ENCODE data around the gene ARHGAP24. TPM values are rescaled to one million over a fixed set of nuclear protein-coding genes. Genes with fewer than 3 reads are reported as not detected.

Gene ARHGAP24
- polyA plus RNA-seq, 4 donors, result 109 to 126 (median 121) TPM

DNA sequence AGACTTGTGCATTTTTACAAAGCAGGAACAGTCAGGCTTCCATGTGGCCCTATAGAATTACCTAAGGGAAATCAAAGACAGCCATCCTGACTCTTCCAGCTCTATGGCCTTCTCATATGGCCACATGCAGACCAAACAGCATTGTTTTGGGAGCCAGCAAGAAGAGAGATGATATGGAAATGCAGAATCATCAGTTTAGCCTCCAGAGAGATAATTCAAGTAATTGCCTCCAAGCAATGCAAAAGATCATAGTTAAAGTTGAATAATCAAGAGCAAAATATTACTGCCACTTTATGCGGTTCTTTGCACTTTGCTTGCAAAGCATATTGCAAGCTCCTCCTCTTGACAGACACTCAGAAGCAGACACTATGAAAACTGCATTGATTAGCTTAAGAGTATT is 207.4 kb downstream of the ARHGAP24 start:
- DNase-seq (ENCODE audit: low read depth in 4 of 4, low spot score in 3 of 4), result no peak

DNA sequence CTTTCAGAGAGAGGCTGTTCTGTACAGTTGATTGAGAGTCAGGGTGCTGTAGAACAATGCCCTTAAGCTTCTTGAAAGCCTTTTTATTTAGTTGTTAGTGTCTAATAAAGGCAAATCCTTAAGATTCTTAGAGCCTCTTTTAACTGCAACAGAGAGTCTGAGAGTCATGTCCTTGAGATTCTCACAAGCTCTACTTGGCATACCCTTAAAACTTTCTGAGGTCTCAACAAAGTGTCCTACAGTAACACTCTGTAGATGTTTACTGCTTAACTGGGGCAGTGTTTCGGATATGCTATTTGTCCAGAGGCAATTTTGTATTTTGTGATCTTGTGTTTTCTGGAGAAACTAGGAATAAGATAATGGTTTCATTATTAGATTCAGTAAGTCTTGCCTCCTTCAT is 209.7 kb downstream of the ARHGAP24 start:
- DNase-seq (ENCODE audit: low read depth in 4 of 4, low spot score in 3 of 4), result no peak

DNA sequence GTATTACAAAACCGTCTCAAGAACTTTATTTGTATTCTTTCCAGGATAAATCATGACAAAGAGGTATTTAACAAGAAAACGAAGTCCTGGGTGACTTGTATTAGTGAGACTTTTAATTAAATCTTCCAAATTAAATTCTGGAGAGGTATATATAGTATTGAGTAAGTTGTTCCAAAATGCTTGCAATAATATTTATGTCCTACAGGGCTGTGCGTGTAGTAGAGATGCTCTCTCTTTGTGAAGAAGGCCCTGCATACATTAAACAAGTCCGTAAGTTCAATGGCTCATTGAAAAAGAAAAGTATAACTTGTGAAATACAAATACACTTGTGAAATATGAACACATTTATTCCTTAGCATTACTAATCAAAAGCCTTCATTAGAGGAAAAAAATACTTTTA is 211.4 kb downstream of the ARHGAP24 start:
- DNase-seq (ENCODE audit: low read depth in 4 of 4, low spot score in 3 of 4), result no peak

DNA sequence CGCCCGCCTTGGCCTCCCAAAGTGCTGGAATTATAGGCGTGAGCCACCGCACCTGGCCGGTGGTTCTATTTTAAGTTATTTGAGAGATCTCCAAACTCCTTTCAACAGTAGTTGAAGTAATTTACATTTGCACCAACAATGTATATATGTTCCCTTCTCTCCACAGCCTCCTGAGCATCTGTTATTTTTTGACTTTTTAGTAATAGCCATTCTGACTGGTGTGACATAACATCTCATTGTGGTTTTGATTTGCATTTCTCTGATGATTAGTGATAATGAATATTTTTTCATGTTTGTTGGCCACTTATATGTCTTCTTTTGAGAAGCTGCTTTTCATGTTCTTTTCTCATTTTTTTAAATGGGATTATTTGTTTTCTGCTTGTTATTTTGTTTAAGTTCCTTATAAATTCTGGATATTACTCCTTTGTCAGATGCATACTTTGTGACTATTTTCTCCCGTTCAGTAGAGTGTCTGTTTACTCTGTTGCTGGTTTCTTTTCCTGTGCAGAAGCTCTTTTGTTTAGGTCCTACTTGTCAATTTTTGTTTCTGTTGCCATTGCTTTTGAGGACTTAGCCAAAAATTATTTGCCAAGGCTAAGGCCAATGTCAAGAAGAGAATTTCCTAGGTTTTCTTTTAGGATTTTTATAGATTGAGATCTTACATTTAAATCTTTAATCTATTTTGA is 213.2 kb downstream of the ARHGAP24 start:
- DNase-seq (ENCODE audit: low read depth in 4 of 4, low spot score in 3 of 4), result no peak

DNA sequence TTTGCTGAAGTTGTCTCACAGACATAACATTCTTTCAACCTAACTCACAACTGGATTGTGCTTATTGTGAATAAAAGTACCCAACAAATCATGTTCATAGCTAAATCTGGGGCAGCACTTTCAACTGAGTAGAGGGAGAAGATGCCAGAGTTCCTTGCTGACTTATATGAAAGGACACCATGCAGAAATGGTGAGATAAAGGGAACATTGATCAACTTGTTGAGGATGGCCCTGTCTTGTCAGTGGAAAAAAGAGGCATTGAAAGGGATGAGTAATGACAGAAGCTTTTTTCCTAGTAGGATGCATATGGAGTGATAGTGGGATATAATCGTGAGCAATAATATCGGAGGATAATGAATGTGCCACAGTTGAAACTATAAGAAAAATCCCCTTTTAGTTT is 221.7 kb downstream of the ARHGAP24 start:
- DNase-seq (ENCODE audit: low read depth in 4 of 4, low spot score in 3 of 4), result no peak

DNA sequence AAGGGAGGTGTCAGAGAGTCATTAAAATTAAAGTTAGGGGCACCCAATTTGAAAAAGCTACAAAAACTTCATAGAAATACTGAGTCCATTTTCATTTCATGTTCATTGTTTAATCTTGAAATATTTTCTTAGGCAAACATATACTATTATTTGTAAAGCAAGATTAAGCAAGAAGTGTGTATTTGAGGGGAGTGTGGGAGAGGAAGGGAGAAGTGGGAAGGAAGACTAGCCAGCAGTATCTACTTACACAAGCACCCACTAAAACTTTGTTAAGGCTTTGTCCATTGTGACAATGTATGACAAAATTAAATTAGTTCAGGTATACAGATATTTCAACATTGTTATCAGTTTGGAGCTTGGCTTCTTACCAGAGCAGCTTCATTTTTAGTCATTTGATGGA is 222.9 kb downstream of the ARHGAP24 start:
- DNase-seq (ENCODE audit: low read depth in 4 of 4, low spot score in 3 of 4), result no peak

DNA sequence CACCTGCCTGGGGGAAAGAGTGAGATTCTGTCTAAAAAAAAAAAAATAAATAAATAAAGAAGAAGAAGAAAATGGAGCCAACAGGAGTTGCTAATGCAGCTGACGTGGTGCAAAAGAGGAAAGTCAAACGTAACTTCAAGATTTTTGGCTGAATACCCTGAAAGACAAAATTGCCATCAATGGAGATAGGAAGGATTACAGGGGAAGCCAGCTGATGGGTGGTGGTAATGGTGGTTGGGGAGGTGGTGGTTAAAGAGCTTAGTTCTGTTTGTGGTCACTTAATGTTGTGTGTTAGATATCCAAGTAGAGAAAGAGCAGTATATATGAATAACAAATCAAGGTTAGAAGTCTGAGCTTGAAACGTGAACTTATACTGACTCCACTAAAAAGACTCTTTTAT is 225.4 kb downstream of the ARHGAP24 start:
- DNase-seq (ENCODE audit: low read depth in 4 of 4, low spot score in 3 of 4), result no peak

DNA sequence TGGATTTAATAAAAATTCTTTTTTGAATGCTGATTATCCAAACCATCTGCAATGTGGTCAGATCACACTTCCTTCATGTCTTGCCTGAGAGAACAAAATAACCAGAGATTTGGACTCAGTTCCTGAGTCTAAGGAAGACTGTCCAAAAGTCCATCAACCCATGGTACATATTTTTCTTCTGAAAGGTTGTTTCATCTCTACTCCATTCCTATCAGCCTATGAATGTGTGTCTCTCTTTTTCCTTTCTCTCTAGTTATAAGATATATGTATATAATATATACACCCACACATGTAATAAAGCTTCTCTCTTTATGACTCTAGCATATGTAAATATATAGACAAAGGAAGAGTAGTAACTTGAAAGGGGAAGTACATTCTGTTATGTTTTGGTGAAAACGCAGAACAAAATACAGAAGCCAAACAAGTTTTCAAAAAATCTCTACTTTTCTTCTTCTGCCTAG is 226.9 kb downstream of the ARHGAP24 start:
- no peak for DNase-seq (ENCODE audit: low read depth in 4 of 4, low spot score in 3 of 4)

DNA sequence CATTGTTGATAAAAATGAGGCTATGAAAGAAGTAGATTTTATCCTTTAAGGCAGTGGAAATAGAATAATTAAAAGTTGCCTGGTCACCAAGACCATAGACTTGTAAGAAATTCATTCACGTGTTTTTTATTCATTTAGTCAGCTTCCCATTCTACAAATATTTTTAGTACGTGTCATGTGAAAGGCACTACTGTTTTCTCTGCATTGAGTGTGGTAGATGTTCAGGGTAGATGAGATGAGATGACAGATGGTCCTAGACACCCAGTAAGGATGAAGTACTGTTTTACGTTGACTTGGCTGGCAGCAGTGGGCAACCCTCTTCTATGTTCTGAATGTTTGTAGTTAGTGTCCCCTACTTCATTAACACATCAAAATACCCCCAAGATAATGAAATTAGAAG is 228.1 kb downstream of the ARHGAP24 start:
- DNase-seq (ENCODE audit: low read depth in 4 of 4, low spot score in 3 of 4), result no peak

DNA sequence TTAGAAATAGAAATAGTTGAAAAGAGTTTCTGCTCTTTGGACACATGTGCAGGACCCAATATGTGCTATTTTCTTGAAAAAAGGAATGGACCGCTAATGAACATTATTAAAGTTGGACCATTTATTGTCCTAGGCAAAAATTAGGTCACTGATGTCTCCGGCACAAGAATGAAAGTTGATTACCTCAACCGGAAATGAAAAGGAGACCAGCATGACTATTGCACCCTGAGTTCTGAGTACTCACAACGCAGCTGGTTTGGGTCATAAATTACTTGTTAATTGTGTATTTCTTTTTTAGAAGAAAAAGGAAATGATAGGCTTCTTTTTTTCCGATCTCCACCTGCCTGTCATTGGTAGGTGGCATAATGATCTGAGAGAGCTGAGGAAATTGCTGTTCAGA is 232.7 kb downstream of the ARHGAP24 start:
- no peak for DNase-seq (ENCODE audit: low read depth in 4 of 4, low spot score in 3 of 4)

DNA sequence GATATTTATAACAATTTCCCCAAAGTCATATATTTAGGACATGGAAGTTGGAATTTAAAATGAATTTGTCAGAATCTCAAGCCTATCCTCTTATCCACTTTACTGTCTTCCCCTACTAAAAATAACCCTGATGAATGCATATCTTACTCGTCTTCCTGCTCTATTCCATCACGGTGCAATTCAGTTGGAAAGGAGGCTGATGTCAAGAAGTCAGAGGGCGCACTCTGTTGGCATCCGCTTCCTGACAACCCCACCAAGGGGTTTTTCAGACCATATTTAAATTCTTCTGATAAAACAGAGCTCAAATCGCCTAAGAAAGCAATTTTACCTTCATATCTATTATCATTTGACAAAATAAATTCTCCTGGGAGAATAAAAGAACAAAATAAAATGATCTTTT is 233.5 kb downstream of the ARHGAP24 start:
- no peak for DNase-seq (ENCODE audit: low read depth in 4 of 4, low spot score in 3 of 4)

DNA sequence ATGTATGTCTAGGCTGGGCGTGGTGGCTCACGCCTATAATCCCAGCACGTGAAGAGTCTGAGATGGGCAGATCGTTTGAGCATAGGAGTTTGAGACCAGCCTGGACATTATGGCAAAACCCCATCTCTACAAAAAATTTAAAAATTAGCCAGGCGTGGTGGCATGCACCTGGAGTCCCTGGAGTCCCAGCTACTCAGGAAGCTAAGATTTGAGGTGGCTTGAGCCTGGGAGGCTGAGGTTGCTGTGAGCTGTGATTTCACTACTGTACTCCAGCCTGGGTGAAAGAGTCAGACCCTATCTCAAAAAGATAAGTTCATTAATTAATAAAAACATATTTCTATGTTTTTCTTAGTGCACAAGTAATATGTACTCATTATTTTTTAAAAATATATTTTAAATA is 238.1 kb downstream of the ARHGAP24 start:
- no peak for DNase-seq (ENCODE audit: low read depth in 4 of 4, low spot score in 3 of 4)

DNA sequence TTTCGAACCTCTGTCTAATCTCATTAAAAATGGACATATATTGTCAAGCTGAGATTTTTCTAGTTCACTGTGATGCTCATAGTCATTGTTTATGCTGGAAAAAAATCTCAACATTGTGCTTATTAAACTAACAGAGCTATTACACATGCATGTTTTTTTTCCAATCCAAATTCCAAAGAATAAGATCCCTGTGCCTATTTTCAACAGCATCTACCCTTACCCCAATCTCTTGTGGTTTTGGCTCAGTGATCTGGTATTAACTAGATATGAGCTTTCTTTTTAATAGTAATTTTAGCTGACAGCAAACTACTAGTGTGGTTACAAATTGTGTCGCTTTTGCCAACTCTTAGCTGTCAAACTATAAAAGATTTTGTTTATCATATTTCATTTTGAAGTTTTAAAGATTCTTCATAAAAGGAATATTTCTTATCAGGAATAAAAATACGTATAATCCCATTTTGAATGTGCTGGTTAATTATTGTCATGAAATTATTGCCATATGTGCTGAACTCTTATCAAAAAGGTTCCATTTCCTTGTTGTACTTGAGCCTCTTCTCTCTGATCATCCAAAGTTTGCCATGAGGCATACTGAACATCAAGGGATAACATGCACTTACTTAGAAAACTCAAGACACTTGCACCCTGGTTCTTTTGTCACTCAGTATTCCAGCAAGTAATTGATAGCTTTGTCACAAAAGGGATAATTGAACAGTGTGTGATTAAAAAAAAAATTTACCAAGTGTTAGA is 241.2 kb downstream of the ARHGAP24 start:
- no peak for DNase-seq (ENCODE audit: low read depth in 4 of 4, low spot score in 3 of 4)

DNA sequence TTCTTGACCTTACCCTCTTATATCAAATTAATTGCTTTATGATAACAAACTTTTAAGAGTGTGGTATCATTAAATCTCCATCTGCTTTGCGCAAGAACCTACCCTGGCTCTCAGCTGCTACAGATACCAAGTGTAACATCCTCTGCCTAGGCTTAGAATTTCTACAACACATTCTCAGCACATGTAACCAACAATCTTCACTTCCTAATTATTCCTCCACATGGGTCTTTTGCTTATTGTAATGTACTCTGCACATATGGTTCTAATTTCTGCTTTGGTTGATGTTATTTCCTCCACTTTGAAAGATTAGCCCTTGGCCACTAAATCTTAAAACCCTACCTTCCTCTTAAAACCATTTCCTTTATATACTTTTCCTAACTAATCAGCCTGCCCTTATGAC is 242.4 kb downstream of the ARHGAP24 start:
- no peak for DNase-seq (ENCODE audit: low read depth in 4 of 4, low spot score in 3 of 4)

DNA sequence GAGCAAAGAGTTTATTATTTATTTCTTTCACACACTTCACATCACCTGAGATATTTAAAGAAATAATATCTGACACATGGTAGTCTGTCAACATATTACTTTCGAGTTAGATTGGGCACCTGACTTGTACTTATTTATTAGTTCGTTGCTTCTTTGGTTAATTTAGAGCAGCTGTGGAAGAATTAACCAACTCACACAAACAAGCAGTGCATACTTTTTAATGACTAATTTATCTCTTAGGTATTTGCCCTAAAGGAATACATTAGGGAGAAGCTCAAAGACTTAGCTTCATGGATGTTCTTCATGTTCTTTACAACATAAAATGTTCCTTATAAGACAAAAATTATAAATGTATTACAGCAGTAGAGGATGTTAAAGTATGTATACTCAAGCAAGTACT is 242.9 kb downstream of the ARHGAP24 start:
- no peak for DNase-seq (ENCODE audit: low read depth in 4 of 4, low spot score in 3 of 4)

DNA sequence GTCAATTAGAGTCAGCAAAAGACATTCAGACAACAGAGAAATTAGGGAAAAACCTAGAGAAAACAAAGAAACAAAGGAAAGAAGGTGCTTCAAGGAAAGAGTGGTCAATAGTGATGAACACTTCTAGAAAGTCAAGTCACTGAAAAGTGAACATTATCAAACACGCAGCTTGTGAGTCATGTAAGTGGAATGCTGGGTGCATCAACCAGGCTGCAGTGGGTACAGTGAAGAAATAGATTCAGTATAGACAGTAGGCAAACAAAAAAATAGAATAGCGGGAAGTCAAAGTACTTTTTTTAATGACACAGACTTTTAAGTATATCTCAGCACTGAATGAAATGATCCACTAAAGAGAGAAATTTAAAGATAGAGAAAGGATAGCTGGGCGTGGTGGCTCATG is 245.8 kb downstream of the ARHGAP24 start:
- no peak for DNase-seq (ENCODE audit: low read depth in 4 of 4, low spot score in 3 of 4)

DNA sequence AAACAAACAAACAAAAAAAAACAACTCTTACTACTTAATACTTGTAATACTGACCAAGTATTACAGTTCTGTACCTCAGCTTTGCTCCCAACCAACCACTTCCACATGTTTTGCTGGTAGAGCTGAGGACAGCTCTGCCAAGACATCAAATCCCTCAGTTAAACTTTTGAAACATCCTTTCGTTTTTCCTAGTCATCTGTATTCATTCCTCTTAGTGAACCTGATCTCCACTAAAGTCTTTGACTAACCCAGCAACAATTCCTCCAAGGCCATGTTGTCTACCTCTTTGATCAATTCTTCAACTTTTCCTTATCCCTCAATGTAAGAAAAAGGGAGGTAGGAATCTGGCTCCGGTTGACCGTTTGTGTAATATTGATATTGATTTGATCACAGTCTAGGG is 247.5 kb downstream of the ARHGAP24 start:
- DNase-seq (ENCODE audit: low read depth in 4 of 4, low spot score in 3 of 4), result no peak

DNA sequence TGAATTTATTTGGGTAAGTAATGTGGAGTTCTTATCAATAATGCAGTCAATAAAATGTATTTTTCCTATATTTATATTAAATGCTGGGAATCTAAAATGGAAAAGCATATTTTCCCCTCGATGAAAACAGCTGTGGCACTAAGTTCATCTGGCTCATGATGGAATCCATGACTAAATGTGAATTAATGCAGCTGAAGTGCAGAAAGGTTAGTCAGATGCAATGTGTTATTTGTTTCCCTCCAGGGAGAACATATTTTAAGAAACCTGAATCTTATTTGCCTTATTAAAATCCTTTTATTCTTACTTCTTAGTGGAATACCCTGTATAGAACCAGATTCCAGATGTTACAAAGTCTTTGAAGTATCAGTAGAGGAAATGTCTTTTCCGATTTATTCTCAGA is 247.9 kb downstream of the ARHGAP24 start:
- DNase-seq (ENCODE audit: low read depth in 4 of 4, low spot score in 3 of 4), result no peak

DNA sequence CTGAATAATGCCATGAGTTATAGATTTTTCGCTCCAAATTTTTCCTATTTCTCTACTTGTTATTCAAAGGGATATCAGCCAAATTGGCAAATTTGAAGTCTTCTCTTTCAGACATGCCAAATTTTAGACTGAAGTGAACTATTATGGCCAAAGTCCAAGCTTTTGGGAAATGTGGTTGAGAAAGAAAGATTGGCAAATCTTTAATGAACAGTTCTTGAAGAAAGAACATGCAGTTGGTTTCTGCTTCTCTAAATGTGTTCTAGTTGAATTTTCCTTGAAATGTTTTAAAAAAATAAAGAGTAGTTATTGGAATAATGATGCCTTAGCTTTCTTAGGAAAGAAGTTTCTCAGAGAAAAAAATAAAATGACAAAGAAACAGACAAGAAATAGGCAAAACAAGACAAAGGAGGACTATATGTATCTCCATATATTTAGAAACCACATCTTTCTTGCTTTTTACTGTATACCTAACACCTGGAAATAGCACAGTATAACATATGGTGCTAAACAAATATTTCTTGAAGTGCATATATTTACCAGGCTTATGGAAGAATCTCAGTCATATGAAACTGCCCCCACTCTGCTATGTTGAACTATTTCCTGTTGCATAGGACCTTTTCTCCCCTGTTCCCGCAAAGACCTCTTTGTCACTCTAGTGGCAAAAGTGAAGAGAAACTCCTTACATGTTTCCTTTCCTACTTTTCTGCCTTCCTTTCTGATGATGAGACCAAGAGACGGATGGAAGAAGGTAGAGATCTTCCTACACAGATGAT is 250.0 kb downstream of the ARHGAP24 start:
- DNase-seq (ENCODE audit: low read depth in 4 of 4, low spot score in 3 of 4), result no peak

DNA sequence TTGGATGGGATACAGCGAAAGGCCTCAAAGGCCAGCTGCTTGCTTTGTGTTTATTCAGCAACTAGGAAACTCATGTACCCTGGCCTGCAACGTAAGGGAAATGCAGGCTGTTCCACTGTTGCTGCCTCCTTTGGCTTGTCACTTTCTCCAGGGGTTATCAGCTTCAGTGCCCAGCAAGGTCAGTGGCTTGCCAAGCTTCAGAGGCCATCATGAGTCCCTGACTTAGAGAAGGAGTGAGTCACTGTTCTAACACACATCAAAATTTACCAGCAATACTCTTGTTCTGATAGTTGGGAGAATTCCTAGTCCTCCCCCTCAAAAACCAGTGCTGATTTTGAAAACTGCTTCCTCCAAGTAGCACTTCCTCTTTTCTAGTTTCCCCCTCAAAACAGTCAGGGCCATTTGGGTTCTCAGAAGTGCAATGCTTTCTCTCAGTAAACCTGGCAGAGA is 250.8 kb downstream of the ARHGAP24 start:
- no peak for DNase-seq (ENCODE audit: low read depth in 4 of 4, low spot score in 3 of 4)

DNA sequence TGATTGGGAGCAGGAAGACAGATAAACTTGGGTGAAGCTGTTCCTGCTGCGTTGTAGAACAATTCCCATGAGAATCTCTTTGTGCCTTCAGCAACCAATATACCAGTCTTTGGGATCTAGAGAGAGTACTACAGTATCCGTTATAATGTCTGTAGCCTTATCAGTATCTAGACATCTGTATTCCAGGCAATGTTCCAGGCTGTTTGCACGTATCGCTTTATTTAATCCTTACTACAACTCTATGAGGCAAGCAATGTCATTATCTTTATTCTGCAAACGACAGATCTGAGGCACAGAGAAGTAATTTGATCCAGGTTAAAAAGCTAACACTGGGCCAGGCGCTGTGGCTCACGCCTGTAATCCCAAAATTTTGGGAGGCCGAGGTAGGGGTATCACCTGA is 251.6 kb downstream of the ARHGAP24 start:
- DNase-seq (ENCODE audit: low read depth in 4 of 4, low spot score in 3 of 4), result no peak

DNA sequence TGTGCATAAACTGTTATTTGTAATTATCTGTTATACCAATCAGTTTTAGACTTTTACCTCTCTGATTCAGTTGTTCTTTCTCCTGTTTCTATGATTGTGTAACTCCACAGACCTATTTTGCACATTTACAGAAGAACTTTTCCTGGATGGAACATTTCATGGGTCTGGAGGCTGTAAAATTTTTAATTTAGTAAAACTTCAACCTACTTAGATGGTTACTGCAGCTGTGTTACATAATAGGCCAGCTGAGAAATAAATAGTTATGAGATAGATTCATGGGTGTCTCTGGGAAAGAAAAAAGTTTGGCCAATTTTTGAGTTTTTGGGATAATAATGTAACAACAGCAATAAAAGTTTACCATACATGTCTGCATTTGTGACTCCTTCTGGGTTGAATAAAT is 253.5 kb downstream of the ARHGAP24 start:
- DNase-seq (ENCODE audit: low read depth in 4 of 4, low spot score in 3 of 4), result peak in 1 of 4 donors; percentile 12

All from right renal pelvis (tissue), 4 donors.